Stimulated activated naive CD4-positive, alpha-beta T cell treated with Interleukin-2 at 50 U/mL for 16 hours (primary cell): ENCODE results near the gene PTPRT.

Experiments
- DNase-seq: peaks from one replicate; lab custom pipeline; 2025; lab: John Stamatoyannopoulos, UW

The PTPRT gene

DNA sequence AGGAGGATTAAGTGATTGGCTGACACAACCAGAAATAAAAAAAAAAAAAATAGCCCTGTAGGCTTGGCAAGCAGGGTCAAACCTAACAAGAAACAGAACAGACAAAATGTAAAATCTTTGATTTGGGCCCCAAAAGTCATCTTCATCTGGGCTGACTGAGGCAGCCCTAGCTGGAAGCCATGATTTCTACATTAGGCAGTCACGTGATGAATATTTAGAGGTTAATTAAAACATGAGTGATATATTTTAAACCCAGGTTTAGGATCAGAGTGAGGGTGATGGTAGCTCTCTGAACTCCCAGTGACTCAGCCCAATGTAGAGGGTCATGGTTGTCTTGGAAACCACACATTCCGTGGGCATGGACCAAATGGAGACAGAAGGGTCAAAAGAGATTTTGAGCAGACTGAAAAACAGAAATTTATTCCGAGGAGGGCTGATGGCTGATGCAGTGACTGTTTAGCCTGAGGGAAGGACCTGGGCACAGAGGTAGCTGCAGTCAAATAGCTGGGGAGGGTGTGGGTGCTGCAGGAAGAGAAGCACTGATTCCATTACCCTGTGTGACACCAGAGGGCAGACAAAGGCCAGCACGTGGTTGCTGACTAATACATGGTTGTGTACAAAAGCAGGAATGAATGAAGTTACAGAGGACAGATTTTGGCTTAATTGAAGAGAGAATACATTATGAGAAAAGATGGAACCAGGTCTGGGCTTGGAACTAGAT lies 998.4 kb downstream of the PTPRT start:
- DNase-seq, result no peak

DNA sequence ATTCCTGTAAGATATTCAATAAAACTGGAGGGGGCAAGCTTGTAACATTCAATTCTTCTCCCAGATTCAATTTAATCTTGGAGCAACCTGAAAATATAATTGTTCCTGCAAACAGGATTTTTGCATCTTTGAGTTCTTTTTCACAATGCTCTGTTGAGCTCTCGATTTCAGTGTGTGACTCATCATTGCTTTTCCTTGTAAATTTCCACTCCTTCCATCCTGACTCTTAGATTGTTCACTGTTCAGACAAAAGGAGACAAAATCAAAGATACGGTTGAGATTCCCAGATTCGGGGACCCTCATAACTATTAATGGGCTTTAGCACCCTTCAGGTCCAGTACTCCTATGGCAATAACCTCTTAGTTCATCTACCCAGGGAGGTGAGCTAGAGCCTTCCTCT lies 999.6 kb downstream of the PTPRT start:
- no peak for DNase-seq

DNA sequence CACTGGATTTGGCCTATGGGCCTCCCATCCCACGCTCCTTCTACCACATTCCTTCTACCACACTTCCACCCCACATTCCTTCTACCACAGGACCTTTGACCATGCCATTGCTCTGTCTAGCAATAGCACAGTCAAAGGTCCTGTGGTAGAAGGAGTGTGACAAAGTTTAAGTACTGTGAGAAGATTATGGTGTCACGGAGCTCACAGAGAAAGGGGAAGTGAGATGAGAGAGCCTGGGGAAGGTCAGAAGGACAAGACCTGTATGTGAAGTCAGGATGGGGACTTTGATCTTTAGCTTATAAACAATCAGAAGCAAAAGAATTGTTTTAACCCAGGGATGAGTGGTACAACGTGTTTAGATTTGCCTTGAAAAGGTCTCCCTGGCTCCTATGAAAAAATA lies 1003.4 kb downstream of the PTPRT start:
- no peak for DNase-seq

DNA sequence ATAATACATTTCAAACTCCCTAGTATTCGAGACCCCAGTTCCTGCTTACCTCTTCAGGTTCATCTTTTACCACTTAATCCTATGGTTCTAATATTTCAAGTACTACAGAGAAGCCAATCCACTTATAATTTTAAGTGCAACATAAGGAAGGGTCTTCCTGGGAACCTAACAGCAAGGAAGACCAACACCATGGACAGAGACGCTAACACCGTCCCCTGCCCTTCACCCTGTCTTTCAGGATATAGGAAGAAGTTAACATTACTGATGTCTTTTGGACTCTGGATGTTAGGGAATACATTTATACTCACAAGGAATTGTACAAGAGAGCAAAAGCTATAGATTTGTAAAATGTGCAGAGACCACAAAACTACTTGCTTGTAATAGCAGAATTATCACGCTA lies 1006.6 kb downstream of the PTPRT start:
- DNase-seq, result no peak

DNA sequence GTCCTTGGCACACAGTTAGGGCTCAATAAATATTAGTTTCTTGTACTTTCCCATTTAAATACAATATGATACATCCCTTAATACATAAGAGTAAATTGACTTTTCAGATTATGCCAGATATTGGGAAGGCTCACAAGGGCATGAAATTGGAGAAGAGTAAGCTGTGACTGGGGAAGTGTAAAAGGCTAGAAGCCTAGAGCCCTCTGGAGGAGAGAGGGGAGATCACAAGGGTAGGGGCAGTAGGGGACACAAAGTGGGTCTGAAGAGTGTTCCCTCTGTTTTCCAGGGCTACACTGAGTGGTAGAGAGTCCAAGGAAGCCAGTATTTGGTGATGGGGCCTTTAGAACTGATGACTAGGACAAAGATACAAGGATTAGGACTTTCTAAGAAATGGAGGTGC lies 1008.6 kb downstream of the PTPRT start:
- no peak for DNase-seq

DNA sequence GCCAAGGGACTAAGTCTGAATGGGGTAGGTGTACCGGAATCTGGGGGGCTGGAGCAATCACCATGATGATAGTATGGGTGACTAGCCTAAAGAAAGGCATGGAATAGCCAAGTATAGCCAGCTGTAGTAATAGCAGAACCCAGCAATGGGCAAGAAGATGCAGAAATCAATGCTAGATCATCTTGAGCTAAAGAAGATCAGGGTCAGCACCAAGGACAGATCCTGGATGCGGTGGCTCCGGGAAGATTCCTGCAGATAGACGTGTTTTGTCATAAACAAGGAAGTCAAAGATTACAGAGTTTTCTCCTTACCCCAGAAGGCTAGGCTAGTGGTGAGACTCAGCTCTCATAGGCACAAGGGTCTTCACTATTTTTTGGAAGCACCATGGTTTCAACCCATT lies 1009.9 kb downstream of the PTPRT start:
- no peak for DNase-seq

DNA sequence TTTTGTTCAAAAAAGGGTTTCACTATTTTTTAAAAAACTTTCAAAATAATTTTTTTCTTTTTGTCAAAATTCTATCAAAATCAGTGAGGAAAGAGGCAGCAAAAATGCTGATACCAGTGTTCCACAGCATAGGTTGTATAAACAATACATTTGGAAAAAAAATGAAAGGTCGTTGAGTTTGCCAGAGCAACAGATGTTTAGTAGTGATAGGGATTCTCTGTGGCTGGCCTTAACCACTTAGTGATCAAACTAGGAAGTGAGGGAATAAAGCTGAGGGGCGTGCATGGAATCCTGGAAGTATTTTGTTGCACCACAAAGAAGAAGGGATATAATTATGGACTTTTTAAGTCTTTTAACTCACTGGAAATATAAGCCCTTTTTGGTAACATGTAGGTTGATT lies 1016.3 kb downstream of the PTPRT start:
- no peak for DNase-seq

DNA sequence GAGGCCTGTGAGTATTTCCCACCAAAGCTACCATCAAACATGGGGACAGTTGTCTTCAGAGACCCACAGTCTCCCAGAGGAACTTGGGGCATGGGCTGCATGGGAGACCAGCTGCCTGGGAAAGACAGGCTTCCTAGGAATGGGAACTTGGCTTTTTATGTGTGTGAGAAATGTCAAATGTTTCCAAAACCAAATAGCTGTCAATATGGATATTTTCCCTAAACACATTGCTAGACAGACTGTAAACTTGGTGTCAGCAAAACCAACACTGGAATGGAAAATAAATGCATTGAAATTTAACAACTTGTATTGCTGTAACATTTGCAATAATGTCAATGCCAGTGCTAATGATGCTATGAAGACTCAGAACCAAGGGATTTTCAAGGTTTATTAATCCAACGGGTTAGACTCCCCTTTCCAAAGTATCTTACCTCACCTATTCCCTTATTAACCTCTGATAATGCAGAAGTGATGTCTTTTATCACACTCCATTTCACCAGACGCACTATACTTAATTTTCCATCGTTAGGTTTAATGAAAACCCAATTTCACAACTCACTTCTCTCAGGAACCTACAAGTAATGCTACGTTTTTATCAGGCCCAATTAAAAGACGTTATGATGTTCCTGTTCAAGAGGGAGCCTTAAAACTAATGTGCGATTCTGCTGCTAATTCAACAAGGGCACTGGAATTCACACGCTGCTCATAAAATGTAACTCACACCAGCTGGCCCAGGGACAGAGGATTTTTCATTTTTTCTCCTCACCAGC lies 1025.4 kb downstream of the PTPRT start:
- DNase-seq, result no peak

DNA sequence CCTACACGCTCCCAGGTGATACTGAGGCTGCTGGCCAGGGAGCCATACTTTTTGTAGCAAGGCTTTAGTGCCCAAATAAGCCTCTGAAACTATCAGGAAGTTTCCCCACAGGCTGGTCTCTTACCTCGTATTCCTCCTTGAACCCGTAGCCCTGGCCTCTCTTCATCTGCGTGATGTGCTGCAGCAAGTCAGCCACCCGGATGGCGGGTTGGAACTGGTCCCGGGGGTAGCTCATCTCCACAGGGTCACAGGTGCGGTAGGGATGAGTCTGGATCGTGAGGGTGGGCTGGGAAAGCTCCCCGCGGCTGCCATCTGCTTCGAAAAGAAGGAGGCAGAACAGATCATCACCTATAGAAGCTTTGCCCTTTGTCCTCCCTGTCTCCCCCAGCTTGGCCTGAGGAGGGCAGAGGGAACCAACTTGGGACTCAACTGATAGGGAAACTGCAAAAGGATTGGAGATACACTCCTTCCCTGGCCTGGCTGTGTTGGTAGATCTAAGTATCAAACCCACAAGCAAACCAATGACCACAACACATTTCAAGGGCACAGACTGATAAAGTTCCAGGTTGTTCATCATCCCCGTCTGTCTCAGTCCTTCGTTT lies 1028.4 kb downstream of the PTPRT start:
- no peak for DNase-seq

DNA sequence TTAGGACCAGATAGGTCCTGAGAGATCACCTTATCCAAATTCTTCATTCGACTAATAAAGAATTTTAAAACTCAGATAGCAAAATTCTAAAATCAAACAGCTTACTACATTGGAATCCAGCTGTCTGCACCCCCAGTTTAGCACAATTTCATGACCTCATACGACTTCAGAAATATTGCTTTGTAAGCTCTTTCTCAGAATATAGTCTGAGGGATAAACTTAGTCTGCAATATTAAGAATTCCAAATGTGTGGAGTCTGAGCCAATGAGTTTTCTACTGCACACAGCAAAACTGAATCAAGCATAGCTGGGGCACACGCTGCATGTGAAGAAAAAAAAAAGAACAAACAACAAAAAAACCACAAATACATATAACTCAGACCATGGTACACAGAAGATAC lies 1029.9 kb downstream of the PTPRT start:
- no peak for DNase-seq

DNA sequence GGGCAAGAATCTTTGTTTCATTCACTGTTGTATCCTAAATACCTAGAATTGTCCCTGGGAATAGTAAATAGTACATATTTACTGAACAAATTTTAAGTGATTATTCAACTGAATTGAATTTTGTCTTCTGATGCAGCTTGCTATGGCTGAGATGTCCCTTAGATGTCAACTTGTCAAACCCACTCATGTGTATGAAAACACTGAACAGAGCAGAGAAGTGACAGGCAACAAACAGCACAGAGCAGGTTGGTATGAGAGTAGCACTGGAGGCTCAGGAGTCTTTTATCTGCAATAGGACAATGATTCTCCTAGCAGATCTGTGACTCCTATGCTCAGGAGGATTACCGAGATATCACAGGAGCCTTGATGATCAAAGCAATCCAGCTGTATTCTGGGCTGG lies 1031.4 kb downstream of the PTPRT start:
- no peak for DNase-seq

DNA sequence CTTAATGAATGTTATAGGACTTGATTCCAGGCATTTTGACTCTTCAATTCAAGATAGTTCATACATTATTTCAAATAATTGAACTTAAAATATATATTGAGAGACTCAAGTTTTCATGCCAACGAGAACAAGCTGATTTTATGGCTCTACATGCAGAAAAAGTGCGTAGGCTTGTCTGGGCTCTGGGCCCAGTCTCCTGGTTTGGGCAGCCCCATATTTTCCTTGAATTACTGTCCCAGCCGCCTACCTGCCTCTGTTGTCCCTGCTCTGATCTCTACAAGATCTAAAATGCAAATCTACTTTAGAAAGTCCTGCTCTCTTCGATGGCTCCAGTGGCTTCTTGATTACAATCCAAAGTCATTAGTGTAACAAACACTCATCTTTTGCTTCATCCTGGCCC lies 1034.1 kb downstream of the PTPRT start:
- DNase-seq, result no peak

DNA sequence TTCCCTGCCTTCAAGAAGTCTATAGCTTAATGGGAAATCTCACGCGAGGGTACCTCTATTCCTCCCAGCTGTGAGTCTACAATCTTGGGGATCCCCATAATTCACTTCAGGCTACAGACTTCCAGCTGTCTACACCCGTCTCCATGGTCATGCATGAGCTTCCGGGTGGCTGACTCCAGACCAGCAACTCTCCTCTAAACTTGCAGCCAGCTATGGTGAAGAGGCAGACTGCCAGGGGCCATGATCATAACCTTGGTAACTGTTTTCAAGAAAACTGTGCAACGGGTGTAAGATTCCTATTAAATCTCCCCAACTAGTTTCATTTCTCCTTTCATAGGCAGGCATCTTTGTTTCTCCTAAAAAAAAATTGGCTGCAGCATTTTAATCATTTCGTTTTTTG lies 1037.1 kb downstream of the PTPRT start:
- DNase-seq, result no peak

DNA sequence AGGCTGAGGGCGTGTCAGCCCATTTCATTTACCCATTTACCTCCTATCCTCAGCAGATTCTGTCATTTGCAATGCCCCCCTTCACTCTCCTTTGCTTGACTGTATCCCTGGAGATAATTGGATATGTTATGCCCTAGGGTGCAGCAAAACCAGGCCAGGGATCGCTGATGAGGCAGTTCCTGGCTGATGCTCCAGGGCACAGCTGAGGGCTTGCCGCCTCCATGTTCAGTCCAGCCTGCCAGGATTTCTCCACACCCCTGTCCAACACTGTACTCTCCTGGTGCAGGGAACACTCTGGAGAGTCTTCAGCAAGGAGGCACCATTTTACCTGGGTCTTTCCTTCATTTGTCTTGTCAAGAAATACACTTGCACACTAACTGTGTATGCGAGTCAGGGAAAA lies 1039.5 kb downstream of the PTPRT start:
- no peak for DNase-seq

DNA sequence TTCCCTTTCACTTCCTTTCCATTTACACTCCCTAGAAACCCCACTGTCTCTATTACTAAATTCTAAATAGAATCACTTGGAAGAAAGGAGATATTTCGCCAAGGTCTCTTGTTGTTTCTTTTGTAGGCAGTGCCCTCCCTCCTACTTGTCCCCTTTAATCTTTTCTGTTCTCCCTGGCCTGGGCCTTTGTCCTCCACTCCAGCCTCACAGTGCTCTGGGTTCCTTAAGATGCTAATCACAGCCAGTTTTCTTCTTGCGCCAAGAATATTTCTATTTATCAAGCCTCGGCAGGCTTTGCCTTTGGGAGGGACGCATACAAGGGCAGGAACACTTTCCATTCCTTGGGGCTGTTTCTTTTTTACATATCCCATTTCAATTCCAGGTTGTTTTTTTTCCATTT lies 1051.0 kb downstream of the PTPRT start:
- DNase-seq, result no peak

DNA sequence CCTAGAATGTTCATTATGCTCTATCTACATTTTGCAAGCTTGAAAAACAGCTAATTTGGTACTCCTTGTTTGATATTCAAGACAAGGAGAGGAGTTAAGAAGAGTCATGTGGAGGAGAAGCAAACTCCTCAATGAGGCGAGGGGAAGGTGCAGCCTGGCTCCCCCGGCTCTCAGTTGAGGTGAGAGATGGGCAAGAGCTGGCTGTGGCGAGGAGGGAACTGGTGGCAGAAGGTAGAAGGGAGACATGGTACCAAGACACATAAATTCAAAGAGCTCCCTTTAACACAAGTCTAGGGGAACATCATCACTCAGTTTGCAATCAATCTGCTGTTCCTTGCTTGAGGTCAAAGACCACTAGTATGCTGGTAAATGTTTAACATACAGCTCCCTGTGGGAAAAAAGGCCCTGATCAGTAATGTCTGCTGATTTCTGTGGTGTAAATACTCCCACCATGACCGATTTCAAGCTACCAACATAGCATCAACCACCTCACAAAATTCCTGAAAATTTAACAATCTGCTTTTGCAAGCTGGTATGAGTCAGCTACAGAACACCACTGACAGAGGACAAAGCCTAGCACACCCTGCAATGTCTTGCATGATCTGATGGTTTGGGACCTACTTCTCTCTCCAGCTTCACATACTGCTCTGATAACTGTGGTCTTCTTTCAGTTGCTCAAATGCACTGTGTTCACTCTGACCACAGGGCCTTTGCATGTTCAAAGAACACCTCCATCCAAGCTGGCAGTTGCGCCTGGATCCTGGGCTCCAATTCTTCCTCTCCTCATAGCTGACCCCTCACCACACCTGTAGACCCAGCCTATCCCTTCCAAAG lies 1055.2 kb downstream of the PTPRT start:
- DNase-seq, result no peak

DNA sequence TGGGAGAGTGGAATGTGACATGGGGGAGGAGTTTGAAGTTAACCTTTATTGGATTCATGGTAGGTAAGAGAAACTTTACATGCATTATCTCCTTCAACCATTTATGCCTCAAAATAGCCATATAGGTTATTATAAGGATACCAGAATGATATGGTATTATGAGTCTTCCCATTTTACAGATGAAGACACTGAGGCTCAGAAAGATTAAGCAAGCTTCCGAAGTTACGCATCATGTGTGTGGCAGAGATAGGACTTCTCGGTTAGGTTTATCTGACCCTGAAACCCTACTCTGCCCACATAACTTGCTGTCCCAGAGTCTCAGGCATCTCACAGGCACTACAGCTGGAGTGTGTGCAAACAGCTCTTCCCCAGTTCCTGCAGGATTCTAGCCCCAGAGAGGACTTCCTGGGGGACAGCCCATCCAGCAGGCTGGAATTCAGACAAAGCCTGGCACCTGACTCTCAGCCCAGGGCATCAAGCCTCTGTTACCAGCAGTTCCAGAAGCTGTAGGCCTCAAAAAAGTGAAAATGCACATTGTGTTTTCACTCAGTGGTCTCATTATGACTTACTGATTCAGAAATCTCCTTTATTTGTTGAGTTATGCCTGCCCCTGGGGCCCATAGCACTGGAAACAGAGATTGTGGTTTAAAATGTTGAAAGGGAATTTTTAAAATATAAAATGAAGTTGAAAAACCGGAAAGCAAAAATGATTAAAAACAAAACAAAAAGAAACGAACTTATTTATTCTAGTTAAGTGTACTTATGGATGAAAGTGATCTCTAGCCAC lies 1058.7 kb downstream of the PTPRT start:
- no peak for DNase-seq

DNA sequence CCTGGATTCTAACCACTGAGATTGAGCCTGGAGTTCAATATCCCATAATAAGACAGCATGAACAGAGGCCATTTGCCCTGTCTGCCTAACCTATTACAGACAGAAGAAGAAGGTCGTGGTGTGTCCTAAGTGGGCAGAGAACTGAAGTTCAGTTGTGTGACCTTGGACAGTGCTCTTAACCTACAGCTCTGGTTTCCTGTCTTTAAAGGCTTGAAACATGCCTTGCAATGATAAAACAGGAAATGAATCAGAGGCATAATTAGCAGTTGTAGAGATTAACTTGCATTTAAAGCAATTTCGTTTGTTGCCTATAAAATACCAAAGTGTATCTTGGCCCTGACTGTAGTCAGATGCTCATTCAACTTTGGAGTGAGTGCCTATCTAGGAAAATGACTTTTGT lies 1064.3 kb downstream of the PTPRT start:
- no peak for DNase-seq

DNA sequence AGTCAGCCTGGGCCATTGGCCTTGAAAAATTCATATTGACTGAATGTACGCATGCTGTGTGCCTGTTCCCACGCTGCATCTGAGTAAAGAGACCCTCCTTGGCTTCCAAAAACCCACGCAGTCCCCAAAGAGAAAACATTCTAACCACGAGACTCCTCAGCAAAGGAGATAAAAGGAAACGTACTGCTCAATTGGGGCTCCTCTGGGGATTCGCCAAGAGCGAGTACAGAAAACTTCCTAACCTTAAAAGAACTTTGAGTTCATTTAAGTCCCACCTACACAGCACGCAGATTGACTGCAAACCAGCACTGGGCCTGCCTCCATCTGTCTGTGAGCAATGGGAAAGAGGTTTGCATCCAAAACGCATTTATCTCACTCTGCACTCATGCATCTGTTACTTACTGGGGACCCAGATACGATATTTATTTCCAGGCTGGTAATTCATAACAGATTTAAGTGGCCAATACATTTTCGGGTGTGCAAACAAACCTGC lies 1065.7 kb downstream of the PTPRT start:
- DNase-seq, result no peak

DNA sequence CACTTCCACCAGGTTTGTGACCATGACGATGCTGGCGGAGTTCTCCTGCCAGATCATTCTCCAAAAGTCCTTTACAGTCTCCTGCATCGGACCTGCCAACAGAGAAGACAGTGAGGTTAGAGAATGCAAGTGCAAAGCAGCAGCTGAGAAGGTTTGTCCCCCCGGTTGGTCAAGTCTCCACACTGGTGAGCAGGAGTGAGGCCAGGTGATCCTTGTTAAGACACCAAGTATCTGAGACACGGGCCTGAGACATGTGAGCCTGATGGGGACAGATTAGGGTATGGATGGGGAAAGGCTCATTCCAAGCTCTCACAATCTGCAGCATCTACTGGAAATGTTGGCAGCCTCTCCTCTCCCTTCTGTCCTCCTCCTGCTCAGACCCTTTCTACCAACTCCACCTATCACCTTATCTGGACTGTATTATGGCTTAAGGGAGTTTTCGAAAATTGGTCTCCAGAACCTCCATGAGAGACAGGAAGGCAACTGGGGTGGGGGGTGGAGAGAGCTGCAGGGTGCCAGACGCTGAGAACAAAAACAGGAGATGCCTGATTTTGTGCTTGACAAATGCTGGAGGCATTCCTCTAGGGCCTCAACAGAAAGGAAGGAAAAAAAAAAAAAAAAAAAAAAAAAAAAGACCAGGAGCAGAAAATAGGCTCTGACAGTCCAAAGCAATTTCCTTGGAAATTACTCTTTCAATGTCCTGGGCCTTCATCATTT lies 1071.1 kb downstream of the PTPRT start:
- no peak for DNase-seq

DNA sequence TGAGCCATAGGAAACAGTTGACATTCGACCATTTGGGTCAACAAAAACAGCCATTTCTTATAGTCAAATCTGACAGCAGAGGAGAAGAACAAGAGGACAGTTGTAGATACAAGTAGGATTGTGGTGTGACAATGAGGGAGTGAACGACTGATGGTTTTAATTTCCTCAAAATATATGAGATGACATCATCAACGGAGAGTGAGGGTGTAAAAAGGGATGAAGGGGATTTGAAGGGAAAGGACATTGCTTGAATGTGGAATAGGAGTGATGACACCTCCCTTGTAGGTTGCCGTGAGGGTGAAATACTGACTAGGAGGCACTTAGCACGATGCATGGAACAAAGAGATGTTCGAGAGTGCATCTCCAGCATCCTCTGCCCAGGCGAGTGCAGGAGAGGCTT lies 1071.7 kb downstream of the PTPRT start:
- DNase-seq, result no peak
